HL-60 (cell line): ENCODE results near the gene PRM1.

ENCODE experiments used
- POLR2AphosphoS5 ChIP-seq: IDR thresholded peaks from 2 replicates; pipeline ENCODE4 v1.6.1; 2012; ENCODE audit warnings: low read depth
- TF ChIP-seq, protein P1 (sequence below): IDR thresholded peaks from one replicate; pipeline ENCODE4 v1.5.1; 2011; ENCODE audit warnings: low read length, control low read depth, inconsistent platforms; ENCODE audit not compliant: insufficient read depth

GRCh38 chr16:11328172-11329070, 47.3 kb upstream of the PRM1 start:
- 0 out of 2 replicates have a peak, but pooled peaks have one; percentile 44 for TF ChIP-seq POLR2AphosphoS5
- TF ChIP-seq, protein P1, sequence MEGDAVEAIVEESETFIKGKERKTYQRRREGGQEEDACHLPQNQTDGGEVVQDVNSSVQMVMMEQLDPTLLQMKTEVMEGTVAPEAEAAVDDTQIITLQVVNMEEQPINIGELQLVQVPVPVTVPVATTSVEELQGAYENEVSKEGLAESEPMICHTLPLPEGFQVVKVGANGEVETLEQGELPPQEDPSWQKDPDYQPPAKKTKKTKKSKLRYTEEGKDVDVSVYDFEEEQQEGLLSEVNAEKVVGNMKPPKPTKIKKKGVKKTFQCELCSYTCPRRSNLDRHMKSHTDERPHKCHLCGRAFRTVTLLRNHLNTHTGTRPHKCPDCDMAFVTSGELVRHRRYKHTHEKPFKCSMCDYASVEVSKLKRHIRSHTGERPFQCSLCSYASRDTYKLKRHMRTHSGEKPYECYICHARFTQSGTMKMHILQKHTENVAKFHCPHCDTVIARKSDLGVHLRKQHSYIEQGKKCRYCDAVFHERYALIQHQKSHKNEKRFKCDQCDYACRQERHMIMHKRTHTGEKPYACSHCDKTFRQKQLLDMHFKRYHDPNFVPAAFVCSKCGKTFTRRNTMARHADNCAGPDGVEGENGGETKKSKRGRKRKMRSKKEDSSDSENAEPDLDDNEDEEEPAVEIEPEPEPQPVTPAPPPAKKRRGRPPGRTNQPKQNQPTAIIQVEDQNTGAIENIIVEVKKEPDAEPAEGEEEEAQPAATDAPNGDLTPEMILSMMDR: no peak
